OCI-LY1 (cell line): ENCODE measurements around the gene MIX23.

Source experiments
- H2AFZ ChIP-seq: fragments of 200-600 bp; sonication (generic), shearing (Covaris generic); 2 replicates; pipeline ENCODE4 v1.6.0; 2014; ENCODE audit warnings: antibody characterized with exemption, mild to moderate bottlenecking, low read length
- H3F3A ChIP-seq: fragments of 200-600 bp; sonication (generic), shearing (Covaris generic); 2 replicates; pipeline ENCODE4 v1.6.0; 2014; ENCODE audit warnings: mild to moderate bottlenecking, antibody characterized with exemption, low read length, moderate library complexity; ENCODE audit not compliant: insufficient read depth
- H3K27ac ChIP-seq: fragments of 200-600 bp; sonication (generic); 2 replicates; pipeline ENCODE4 v1.5.1; 2014; ENCODE audit warnings: low read length, mixed run types, mild to moderate bottlenecking, low read depth; ENCODE audit not compliant: poor library complexity, severe bottlenecking
- H3K27me3 ChIP-seq: fragments of 200-600 bp; sonication (generic); 2 replicates; pipeline ENCODE4 v1.6.0; 2014; ENCODE audit warnings: antibody characterized with exemption, mild to moderate bottlenecking, low read length, moderate library complexity; ENCODE audit not compliant: insufficient read depth
- H3K36me3 ChIP-seq: fragments of 200-600 bp; sonication (generic); 2 replicates; pipeline ENCODE4 v1.6.1; 2014; ENCODE audit warnings: mild to moderate bottlenecking, antibody characterized with exemption, low read length, moderate library complexity, mixed read lengths; ENCODE audit not compliant: insufficient read depth
- H3K4me1 ChIP-seq: fragments of 200-600 bp; sonication (generic); 2 replicates; pipeline ENCODE4 v1.5.1; 2014; ENCODE audit warnings: mild to moderate bottlenecking, low read length, moderate library complexity; ENCODE audit not compliant: insufficient read depth, severe bottlenecking
- H3K4me2 ChIP-seq: fragments of 200-600 bp; sonication (generic), shearing (Covaris generic); 2 replicates; pipeline ENCODE4 v1.6.1; 2014; ENCODE audit warnings: low read length
- H3K4me3 ChIP-seq: fragments of 200-600 bp; sonication (generic); 2 replicates; pipeline ENCODE4 v1.5.1; 2014; ENCODE audit warnings: low read length, low read depth, mild to moderate bottlenecking, mixed read lengths; ENCODE audit not compliant: poor library complexity, severe bottlenecking
- H3K79me2 ChIP-seq: fragments of 200-600 bp; shearing (Covaris generic); 2 replicates; pipeline ENCODE4 v1.6.1; 2016; ENCODE audit warnings: mixed run types, low read length, mixed read lengths; ENCODE audit not compliant: insufficient read depth
- H3K9ac ChIP-seq: fragments of 200-600 bp; sonication (generic), shearing (Covaris generic); 2 replicates; pipeline ENCODE4 v1.6.1; 2014; ENCODE audit warnings: mild to moderate bottlenecking, low read length, mixed read lengths
- H3K9me2 ChIP-seq: fragments of 200-600 bp; sonication (generic), shearing (Covaris generic); 2 replicates; pipeline ENCODE4 v1.6.1; 2014; ENCODE audit warnings: low read depth, mild to moderate bottlenecking, low read length, mixed read lengths
- H3K9me3 ChIP-seq: fragments of 200-600 bp; shearing (Covaris generic); 2 replicates; pipeline ENCODE4 v1.6.1; 2014; ENCODE audit warnings: low read length, mixed read lengths
- H4K20me1 ChIP-seq: fragments of 200-600 bp; sonication (generic), shearing (Covaris generic); 2 replicates; pipeline ENCODE4 v1.6.0; 2016; ENCODE audit warnings: mild to moderate bottlenecking, low read length; ENCODE audit not compliant: insufficient read depth
- CTCF ChIP-seq: fragments of 200-600 bp; sonication (generic), shearing (Covaris generic); IDR thresholded peaks from 2 replicates; pipeline ENCODE4 v1.5.1; 2017; ENCODE audit warnings: mild to moderate bottlenecking, antibody characterized with exemption, low read length, moderate library complexity, mixed read lengths
- EZH2 ChIP-seq: fragments of 200-600 bp; sonication (generic), shearing (Covaris generic); IDR thresholded peaks from 2 replicates; pipeline ENCODE4 v1.8.0; 2017; ENCODE audit warnings: borderline replicate concordance, mixed run types, mild to moderate bottlenecking, antibody characterized with exemption, low read length, moderate library complexity, mixed read lengths

Gene MIX23

GRCh38 chr3:122353215-122353614 lies 29.8 kb downstream of the MIX23 start:
- Histone ChIP-seq H3K27ac (no peak overlapping the region), H3K9me3 (no peaks in the 10 kb centered on the region), H3K36me3 (peaks cover 5% of the 10 kb centered on the region; the same call in 1 of the 2 replicates)

GRCh38 chr3:122351612-122352011 lies 31.4 kb downstream of the MIX23 start:
- no peaks in the 10 kb centered on the region for H3K79me2 ChIP-seq
- H3F3A ChIP-seq = no peaks in the 10 kb centered on the region
- H3K4me3 ChIP-seq = no peak overlapping the region
- H4K20me1 ChIP-seq = no peaks in the 10 kb centered on the region
- no peaks in the 10 kb centered on the region for H3K27me3 ChIP-seq
- H3K27ac ChIP-seq = no peak overlapping the region
- H3K4me1 ChIP-seq = no peaks in the 10 kb centered on the region
- H3K36me3 ChIP-seq = no peaks in the 10 kb centered on the region
- TF ChIP-seq EZH2 (no peak), CTCF (no peak)
- no peak overlapping the region for H3K4me2 ChIP-seq
- no peak overlapping the region for H3K9ac ChIP-seq
- H2AFZ ChIP-seq = no peak overlapping the region
- peaks cover 3% of the 10 kb centered on the region; the same call in 1 of the 2 replicates for H3K9me3 ChIP-seq
- no peaks in the 10 kb centered on the region for H3K9me2 ChIP-seq

More at GRCh38 chr3:122353215-122353614, 29.8 kb downstream of the MIX23 start:
- H3K4me3 ChIP-seq = no peak overlapping the region
- TF ChIP-seq EZH2 (no peak), CTCF (no peak)
- H3F3A ChIP-seq = no peaks in the 10 kb centered on the region
- H3K4me2 ChIP-seq = no peak overlapping the region
- H3K9ac ChIP-seq = no peak overlapping the region
- H3K4me1 ChIP-seq = no peaks in the 10 kb centered on the region
- no peaks in the 10 kb centered on the region for H4K20me1 ChIP-seq
- H3K79me2 ChIP-seq = no peaks in the 10 kb centered on the region
- no peak overlapping the region for H2AFZ ChIP-seq
- no peaks in the 10 kb centered on the region for H3K27me3 ChIP-seq
- H3K9me2 ChIP-seq = no peaks in the 10 kb centered on the region

- Histone ChIP-seq H3K27me3 (no peaks in the 10 kb centered on the region), H3K4me3 (no peak overlapping the region), H3K4me1 (no peaks in the 10 kb centered on the region), H3K9ac (no peak overlapping the region), H2AFZ (no peak overlapping the region), H3K9me2 (no peaks in the 10 kb centered on the region), H3F3A (no peaks in the 10 kb centered on the region), H3K9me3 (peaks cover 3% of the 10 kb centered on the region; the same call in 1 of the 2 replicates), H3K27ac (no peak overlapping the region), H3K79me2 (no peaks in the 10 kb centered on the region), H3K36me3 (no peaks in the 10 kb centered on the region), H3K4me2 (no peak overlapping the region), H4K20me1 (no peaks in the 10 kb centered on the region)
- TF ChIP-seq CTCF (no peak), EZH2 (no peak)
Measured at GRCh38 chr3:122350814-122351418, 32.1 kb downstream of the MIX23 start.
